Cerebellar nuclear complex (tissue), 1 donor: Measurements from ENCODE around the gene FAM25C.
"Not testable (repeated sequence)": the region's sequence is repeated elsewhere in the genome, so short reads cannot be mapped to it uniquely, and the experiment has no call there.

Experiments
- DNase-seq, 2 experiments: peaks; one replicate each; lab custom pipeline; 2025; lab: John Stamatoyannopoulos, UW

FAM25C gene

GRCh38 chr10:47999691-48000090 lies at the start of gene FAM25C:
FAM25C (minus strand) TSS chr10:47999791; CDS start chr10:47999765, 26 bp downstream.
- not testable (repeated sequence) for DNase-seq

- not testable (repeated sequence) for DNase-seq
Observed at GRCh38 chr10:48044557-48044956, 45.0 kb upstream of the FAM25C start.

GRCh38 chr10:48031390-48031789 lies 31.8 kb upstream of the FAM25C start:
- DNase-seq: not testable (repeated sequence)

DNA sequence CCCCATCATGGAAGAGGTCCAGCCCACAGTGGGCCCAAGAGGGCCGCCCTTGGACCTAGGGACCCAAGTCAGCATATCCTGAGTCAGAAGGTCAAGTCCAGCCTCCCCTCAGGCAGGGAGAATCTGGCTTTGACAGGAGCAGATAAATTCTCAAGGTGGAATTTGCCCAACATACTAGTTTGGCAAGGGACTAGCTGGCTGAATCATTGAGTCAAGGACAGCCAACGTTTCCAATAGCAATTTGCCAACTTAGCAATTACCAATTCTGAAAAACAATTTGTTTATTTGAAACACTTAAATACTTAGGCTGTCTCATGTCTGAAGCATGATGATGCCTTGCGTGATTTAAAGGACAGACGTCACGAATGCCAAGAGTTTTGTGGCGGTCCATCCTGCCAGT lies 2.7 kb upstream of the FAM25C start:
- not testable (repeated sequence) for DNase-seq

GRCh38 chr10:47994045-47994444 lies 5.5 kb downstream of the FAM25C start:
- DNase-seq: not testable (repeated sequence)

DNA sequence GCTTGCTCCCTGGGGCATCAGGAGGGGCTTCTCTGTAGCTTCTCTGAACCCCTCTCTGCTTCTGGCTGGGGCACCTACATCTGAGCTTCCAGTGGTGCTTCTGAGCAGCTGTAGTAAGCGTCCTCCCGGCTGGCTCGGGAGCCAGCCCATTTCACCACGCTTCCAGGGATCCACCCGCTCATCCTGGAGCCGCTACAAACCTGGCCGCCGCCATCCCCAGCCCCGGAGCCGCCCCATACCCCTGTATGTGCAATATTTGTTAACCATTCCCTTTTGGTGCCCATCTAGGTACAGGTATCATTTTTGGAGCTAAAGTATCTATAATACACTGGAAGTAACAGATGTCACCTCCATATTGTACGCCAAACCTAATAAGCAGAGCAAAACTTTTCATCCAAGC lies 7.0 kb downstream of the FAM25C start:
- not testable (repeated sequence) for DNase-seq

DNA sequence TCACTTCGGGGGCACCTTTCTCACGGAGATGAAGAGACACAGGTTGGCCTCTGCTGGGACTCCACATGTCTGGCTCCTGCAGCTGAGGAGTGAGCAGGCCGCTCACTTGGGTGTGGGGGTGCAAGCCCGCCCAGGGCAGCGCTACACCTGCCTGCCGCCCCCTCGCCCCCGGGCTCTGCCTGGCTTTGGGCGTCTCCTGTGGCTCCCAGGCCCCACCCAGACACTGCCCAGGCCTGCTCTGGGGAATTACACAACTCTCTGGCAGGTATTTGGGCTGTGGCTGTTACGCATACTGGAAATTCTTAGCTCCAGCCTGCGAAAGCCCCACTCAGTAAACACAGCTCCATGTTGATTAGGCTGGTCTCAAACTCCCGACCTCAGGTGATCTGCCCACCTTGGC lies 7.9 kb downstream of the FAM25C start:
- not testable (repeated sequence) for DNase-seq

GRCh38 chr10:47990097-47990496 lies 9.5 kb downstream of the FAM25C start:
- DNase-seq: not testable (repeated sequence)

- DNase-seq: not testable (repeated sequence)
Observed at GRCh38 chr10:47989542-47989950, 10.0 kb downstream of the FAM25C start.

DNA sequence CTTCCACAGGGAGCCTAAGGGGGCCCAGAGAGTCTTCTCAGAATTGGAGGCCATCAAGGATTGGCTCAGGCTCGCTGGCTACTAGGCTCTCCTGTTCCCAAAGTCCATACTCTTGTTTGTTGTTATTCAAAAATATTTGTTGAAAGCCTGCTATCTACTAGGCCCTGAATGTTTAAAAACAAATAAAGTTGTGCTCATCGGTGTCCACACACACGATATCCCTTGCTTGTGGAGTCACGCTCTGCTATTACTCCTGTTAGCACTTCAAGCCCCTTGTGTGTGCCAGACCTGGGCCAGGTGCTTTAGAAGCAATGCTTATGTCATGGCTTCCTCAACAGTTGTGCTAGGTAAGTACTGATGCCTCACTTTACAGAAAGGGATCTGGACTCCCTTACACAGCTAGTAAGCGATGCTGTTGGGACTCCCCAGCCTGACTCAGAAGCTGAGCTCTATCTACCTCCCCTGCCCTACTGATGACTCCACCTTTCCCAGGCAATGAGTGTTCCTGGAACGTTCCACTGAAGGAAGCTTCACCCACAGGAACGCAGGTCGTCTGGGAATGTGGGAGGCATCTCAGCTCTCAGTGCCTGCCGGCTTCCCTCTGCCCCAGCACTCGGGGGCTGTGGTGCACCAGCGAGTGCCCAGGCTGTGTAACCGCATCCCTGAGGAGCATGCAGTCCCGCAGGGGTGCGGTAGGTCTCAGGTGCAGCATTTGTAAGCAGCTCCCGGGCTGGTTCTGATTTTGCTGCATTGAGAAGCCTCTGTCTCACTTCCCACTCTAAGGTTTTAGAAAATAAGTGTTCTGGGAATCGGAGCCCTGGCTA lies 10.7 kb downstream of the FAM25C start:
- DNase-seq: not testable (repeated sequence)

DNA sequence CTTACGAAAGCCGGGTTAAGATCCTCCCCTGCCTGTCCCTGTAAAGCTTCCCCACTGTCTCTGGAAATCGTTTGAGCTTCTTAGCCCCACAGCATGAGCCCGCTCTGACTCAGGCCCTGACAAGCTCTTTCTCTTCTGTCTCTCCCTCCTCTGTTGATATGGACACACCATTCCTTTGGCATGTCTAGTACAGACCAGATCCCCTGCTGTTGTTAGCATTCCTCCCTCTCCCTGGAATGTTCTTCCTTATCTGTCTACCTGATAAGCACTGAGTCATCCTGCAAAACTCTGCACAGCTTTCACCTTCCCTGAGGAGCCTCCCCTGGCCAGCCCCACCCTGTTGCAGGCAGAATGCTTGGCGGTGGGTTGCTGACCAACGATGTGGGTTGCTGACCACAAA lies 11.6 kb downstream of the FAM25C start:
- not testable (repeated sequence) for DNase-seq

DNA sequence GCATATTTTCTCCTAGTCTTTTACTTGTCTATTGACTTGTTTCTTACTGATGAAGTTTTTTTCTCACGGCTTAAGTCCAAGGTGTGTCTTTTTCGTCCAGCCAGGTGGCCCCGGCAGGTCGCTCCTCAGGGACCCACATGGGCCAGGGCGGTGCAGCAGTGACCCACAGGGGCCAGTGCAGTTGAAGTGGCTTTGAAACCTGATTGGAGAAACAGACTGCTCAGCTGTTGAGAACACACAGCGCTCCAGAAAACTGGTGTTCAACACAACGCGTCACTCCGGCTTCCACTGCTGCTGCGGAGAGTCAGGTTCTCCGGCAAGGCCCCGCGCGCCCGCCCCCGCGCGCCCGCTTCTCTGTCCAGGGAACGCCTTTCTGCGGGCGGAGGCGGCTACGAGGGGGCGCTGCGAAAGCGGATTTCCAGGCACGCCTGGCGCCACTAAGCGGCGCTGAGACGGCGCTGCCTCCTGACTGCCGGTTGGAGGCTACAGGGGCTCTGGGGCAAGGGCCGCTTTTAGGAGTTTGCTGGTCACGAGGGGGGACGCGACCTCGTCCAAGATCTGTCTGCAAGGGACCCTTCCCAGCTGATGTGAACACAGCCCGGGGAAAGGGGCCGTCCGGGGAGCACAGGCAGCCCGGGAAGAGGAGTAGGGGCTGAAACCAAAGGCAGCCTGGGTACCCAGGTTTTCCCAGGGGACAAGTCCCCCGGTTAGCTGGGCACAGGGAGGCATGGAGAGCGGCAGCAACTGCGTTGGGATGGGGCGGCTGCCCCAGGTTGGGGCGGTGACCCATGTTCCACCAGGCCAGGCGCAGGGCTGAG lies 13.0 kb downstream of the FAM25C start:
- DNase-seq: not testable (repeated sequence)

- DNase-seq: not testable (repeated sequence)
Observed at GRCh38 chr10:47975409-47975808, 24.2 kb downstream of the FAM25C start.

DNA sequence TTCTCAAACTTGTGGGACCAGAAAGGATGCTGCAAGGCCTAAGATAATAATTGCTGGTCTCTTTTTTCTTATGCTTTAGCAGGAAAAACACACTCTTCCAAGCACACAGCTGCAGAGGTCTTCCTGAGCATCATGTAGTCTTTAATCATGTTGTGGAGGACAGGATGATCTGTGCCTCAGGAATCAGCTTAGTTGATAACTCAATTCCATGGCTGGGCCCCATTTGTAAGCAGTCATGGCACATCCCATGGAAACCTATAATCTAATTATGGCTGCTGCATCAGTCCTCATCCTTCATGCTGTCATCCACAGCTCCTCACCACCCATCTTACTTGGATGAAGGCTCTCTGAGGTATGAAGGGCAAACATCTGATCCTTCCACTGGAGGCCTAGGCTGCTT lies 26.5 kb downstream of the FAM25C start:
- DNase-seq: not testable (repeated sequence)

DNA sequence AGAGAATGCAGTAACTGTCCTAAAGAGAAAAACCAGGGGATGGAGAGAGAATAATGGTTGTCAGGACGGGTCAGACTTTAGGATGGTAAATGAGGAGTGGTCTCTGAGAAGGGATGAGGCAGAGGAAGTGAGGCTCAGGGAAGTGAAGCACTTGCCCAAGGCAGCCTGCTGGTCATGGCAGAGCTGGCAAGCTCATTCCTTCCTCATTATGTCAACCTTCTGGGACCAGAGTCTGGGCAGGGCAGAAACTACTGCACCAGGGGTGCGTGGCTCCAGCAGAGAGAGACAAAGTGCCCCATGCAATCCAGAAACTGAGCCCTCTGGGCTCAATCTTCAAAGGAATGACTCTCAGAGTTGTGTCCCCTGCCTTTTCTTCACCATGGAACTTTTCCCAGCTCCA lies 27.5 kb downstream of the FAM25C start:
- DNase-seq: not testable (repeated sequence)

DNA sequence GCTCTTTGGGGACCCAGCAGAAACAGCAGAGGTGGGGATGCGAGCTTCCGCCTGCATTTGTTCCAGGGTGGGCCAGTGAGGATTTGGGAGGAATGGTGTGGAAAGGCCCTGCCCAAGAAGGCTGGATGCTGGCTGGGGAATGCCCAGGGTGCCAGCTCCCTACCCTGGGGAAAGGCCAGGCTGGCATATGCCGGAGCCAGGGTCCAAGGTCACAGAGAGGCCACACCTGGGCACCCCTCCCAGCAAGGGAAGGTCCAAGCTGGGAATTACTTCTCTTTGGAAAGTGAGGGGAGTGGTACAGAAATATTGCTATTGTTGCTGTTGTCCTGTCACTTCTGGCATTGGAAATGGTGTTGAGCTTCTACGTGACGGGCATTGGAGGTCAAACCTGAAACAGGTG lies 28.0 kb downstream of the FAM25C start:
- DNase-seq: not testable (repeated sequence)

DNA sequence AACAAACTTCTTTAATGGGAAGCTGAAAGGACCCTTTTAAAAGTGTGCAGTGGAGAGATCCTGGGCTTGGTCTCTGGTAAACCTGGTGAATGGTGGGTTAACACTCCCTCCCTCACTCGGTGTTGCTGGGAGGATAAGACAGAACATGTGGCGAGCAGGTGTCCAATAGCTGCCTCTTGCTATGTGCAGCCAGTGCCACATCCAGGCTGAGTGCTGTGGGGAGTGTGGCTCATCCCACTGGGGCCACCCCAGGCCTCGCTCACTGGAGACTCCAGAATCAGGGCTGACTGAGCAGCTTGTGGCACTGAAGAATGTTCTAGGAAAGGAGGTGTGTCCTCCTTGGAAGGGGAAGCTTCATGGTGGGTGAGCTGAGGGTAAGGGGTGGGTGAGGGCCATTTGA lies 29.5 kb downstream of the FAM25C start:
- not testable (repeated sequence) for DNase-seq

DNA sequence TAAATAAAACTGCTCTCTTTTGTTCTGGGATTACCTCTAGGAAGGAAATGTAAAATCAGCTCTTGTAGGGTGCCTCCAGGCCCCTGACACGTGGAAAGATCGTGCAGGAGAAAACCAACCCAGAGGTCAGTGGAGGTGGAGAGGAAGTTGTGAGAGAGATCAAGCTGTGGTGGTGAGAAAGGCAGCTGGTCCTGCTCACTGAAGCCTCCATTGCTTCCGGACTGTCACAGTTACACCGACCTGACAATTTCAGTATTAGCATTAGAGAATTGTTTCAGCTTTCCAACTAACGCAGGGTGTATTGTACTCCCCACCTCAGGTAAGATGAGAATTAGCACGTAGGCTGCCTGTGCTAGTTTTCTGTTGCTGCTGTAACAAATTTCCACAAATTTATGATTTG lies 30.6 kb downstream of the FAM25C start:
- DNase-seq: not testable (repeated sequence)

GRCh38 chr10:47964280-47965063 lies 35.1 kb downstream of the FAM25C start:
- not testable (repeated sequence) for DNase-seq

DNA sequence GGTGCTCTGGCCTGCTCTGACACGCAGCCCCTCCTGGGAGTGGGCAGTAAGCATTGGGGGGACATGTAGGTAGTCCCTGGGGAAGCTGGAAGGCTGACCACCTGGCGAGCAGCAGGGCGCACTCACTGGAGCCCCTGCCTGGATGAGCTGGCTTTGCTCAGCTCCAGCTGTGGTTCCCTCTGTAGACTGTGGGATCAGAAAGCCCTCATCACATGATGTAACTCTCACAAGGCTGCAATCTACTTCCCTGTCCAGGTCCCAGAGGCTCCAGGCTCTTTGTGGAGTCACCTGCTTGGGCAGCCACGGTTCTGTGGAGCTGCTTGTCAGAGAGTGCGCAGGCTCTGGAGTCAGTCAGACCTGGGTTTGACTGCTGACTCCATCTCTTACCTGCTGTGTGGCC lies 36.8 kb downstream of the FAM25C start:
- DNase-seq: not testable (repeated sequence)

GRCh38 chr10:47960699-47961098 lies 38.9 kb downstream of the FAM25C start:
- DNase-seq: not testable (repeated sequence)

- DNase-seq: not testable (repeated sequence)
Observed at GRCh38 chr10:47959677-47960076, 39.9 kb downstream of the FAM25C start.
